Endothelial cell of hepatic sinusoid (primary cell): ENCODE measurements around the gene FYN.

ENCODE experiments used
- in situ Hi-C: cut with HindIII; loops from 2 replicates; pipeline ENCODE4 v1.10.0; 2017; ENCODE audit warnings: low sequenced_read_pairs

Gene FYN

GRCh38 chr6:111810294-111811131 is 62.7 kb downstream of the FYN start:
- in situ Hi-C loops, result no loop called here

DNA sequence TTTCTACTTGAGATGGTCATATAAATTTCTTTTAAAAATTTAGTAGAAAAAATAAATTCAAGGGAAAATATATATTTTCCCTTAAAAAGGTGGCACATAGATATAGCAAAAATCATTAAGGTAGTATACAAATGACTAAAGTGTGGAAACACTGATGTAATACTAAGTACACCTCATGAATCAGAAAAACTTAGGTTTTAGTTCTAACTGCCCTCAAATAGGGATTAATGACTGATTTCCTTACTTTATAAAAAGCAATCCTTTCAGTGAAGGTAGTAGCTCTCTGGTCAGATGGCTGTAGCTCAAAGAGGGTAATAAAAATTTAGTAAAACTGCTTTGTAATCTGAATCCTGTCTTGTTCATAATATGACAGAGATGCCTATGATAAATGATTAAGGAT is 63.5 kb downstream of the FYN start:
- in situ Hi-C loops, result no loop called here

DNA sequence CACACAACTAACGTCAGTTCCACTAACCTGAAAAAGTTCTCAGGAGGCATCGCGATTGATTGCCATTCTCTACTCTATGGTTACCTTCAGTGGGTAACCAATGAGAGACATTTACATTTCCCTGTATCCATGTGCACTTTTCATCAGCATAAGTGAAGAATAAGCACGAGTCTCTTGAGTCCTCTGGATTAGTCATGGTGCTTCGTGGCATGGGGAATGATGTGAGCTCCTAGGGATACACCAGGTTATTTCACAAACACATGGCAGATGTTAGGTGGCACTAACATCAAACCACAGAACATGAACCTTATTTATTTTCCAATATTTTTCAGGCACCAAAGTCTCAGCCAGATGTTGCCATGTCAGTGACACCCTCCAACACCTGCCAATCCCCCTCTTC is 64.0 kb downstream of the FYN start:
- in situ Hi-C loops, result no loop called here

GRCh38 chr6:111808493-111808892 is 64.8 kb downstream of the FYN start:
- in situ Hi-C loops, result no loop called here

GRCh38 chr6:111806561-111807497 is 66.4 kb downstream of the FYN start:
- in situ Hi-C loops, result no loop called here

DNA sequence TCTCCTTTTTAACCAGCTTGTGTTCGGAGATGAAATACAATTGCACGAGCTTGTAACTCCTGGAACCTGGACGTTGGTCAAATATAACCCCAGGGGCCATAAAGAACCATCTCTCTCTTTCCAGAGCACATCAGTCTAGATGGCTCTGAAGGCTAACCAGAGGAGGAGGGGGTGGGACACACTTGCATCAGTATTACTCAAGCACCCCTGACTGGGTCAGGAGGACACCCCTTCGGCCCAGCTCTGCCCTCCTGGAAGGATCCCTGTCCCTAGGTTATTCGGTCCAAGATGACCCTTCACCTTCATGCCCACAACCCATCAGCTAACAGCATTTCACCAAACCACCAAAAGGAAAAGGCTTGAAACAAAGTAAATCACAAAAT is 67.1 kb downstream of the FYN start:
- in situ Hi-C loops, result no loop called here

- in situ Hi-C loops, result no loop called here
These were observed 67.6 kb downstream of the FYN start for GRCh38 chr6:111805511-111806164.

- in situ Hi-C loops, result loop anchor here (5.0 kb wide), 1 partner anchor 188 kb away; no protein-coding TSS in a partner anchor
These were observed 68.5 kb downstream of the FYN start for GRCh38 chr6:111804627-111805235.

DNA sequence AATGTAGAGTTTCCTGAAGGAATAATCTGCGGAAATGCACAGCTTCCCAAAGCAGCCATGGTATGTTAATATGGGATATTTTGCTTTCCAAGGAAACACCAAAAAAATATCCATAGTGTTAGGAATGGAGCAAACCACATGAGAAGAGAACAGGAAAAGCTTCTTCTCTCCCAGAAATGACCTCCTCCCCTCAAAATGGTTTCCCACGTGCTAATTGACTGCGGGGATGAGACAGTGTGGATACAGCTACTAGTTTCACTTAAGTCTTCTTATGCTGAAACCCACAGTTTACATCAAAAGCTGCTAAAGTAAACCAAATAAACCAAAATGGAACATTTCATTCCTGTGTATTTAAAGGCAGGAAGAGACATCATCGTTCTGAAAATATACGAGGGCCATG is 69.4 kb downstream of the FYN start:
- in situ Hi-C loops, result loop anchor here (5.0 kb wide), 1 partner anchor 188 kb away; no protein-coding TSS in a partner anchor

GRCh38 chr6:111803371-111803770 is 69.9 kb downstream of the FYN start:
- in situ Hi-C loops, result loop anchor here (5.0 kb wide), 1 partner anchor 189 kb away; no protein-coding TSS in a partner anchor

GRCh38 chr6:111802720-111803330 is 70.4 kb downstream of the FYN start:
- in situ Hi-C loops, result loop anchor here (5.0 kb wide), 1 partner anchor 189 kb away; no protein-coding TSS in a partner anchor

- in situ Hi-C loops, result loop anchor here (5.0 kb wide), 1 partner anchor 190 kb away; no protein-coding TSS in a partner anchor
These were observed 71.2 kb downstream of the FYN start for GRCh38 chr6:111802015-111802414.

GRCh38 chr6:111800821-111801220 is 72.4 kb downstream of the FYN start:
- in situ Hi-C loops, result loop anchor here (5.0 kb wide), 1 partner anchor 191 kb away; no protein-coding TSS in a partner anchor

- in situ Hi-C loops, result loop anchor here (5.0 kb wide), 1 partner anchor 192 kb away; no protein-coding TSS in a partner anchor
These were observed 72.9 kb downstream of the FYN start for GRCh38 chr6:111800259-111800765.

- in situ Hi-C loops, result loop anchor here (5.0 kb wide), 1 partner anchor 193 kb away; no protein-coding TSS in a partner anchor
These were observed 73.5 kb downstream of the FYN start for GRCh38 chr6:111799576-111800258.

DNA sequence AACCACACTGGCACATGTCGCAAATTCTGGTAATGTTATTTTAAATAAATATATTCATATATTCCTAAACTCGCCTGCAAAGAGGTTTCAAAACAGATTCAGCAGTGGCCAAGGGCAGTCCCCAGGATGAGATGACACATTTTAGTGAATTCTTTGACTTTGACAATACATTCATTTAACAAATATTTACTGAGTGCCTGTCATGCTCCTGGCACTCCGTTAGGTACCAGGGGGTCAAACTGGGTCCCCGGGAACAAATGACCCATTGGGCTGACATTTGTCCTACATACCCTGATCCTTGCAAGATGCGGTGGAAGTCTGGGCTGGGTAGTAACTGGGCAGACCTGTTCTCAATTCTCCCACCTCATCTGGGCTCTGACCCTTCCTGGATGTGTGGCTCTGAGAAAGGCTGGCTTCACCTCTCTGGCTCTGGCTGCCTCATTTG is 74.9 kb downstream of the FYN start:
- in situ Hi-C loops, result no loop called here

- in situ Hi-C loops, result no loop called here
These were observed 76.8 kb downstream of the FYN start for GRCh38 chr6:111796310-111796918.

DNA sequence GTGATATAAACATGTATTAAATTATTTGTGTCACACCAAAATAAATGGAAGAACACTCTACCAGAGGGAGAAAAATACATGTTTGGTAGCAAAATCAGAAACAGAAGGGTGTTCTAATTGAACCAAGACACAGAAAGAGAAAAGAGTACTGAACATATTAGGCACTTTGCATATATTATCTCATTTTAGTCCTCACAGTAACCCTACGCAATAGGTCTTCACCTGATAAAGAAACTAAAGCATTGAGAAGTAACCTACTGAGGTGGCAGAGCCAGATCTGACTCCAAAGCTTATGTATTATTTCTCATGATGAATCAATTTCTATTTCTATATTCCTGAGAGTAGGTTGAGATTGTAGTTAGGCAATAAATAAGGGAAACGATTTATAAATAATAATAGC is 77.7 kb downstream of the FYN start:
- in situ Hi-C loops, result no loop called here
